HAP-1 (cell line): Measurements from ENCODE around the gene HS6ST2.

ENCODE experiments used
- DNase-seq, 2 experiments: peaks; one replicate each; pipeline ENCODE4 v3.0.0-alpha.2; 2016 to 2020; ENCODE audit warnings: low spot score in 2 of 2
- H3K27me3 ChIP-seq: fragments of 250-450 bp; sonication (Bioruptor Pico); 2 replicates; pipeline ENCODE4 v1.5.1; 2020; ENCODE audit warnings: low read depth, mild to moderate bottlenecking, moderate library complexity
- H3K36me3 ChIP-seq: fragments of 250-450 bp; sonication (Bioruptor Pico); replicated peaks from 2 replicates; pipeline ENCODE4 v1.5.1; 2020; ENCODE audit warnings: mild to moderate bottlenecking
- H3K4me1 ChIP-seq: fragments of 250-450 bp; sonication (Bioruptor Pico); 2 replicates; pipeline ENCODE4 v1.5.1; 2020; ENCODE audit warnings: mild to moderate bottlenecking
- H3K4me3 ChIP-seq: fragments of 250-450 bp; sonication (Bioruptor Pico); 2 replicates; pipeline ENCODE4 v1.5.1; 2020; ENCODE audit warnings: mild to moderate bottlenecking, moderate library complexity
- H3K9me3 ChIP-seq: fragments of 250-450 bp; sonication (Bioruptor Pico); 2 replicates; pipeline ENCODE4 v1.5.1; 2020; ENCODE audit warnings: mild to moderate bottlenecking, moderate library complexity
- in situ Hi-C: fragments of 300-500 bp; cut with MboI; formaldehyde crosslinking; loops from 3 replicates; pipeline ENCODE4 v1.14.3; 2020; ENCODE audit warnings: low sequenced_read_pairs, inconsistent platforms, mixed read lengths

The HS6ST2 gene

DNA sequence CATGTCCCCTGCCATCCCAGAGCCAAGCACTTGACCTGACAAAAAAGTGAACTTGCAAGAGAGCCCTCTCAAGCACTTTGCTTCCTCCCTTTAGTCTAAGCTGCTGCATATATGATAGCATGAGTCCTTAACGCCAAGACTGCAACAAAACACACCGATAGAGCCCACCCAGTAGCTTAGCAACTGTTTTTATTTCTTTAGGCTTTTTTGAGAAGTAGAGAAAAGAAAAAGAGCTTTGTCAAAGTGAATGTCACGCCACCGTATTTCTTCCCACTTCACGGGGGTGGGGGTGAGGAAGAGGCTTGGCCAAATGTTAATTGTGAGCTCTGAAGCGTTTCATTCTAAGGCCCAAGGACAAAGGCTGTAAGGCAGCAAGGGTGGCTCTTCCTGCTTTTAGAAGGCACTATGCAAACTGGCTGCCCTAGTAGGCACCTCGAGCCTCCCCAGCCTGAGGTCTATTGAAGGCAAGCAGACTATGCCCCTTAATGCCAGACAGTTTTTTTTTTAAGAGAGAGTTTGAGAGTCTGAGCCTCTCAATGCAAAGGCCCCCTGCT is 138.6 kb downstream of the HS6ST2 start:
- DNase-seq, result no peak
- Histone ChIP-seq H3K36me3 (no peaks in the 10 kb centered on the region), H3K9me3 (no peaks in the 10 kb centered on the region), H3K4me1 (no peaks in the 10 kb centered on the region), H3K27me3 (no peaks in the 10 kb centered on the region), H3K4me3 (no peak overlapping the region)
- in situ Hi-C loops, result no loop called here

DNA sequence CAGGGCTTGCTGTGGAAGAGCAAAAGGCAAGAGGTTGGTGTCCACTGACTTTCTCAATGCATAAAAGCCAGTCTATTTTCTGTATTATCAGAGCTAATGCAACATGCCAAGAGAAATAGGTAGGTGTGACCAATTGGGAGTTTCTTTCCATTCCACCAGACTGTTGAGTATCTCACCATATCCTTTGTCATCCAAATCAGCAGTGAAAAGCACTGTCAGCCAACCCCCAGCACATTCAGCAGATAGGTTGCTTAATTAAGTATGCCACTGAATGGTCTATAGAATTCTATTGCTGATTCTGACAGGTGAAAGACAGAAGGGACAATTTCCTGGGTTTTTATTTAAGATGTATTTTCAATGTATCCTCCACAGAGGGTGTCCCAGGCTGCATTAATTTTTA is 139.8 kb downstream of the HS6ST2 start:
- Histone ChIP-seq H3K36me3 (no peaks in the 10 kb centered on the region), H3K4me3 (no peak overlapping the region), H3K4me1 (no peaks in the 10 kb centered on the region), H3K27me3 (no peaks in the 10 kb centered on the region), H3K9me3 (no peaks in the 10 kb centered on the region)
- no peak for DNase-seq
- in situ Hi-C loops, result no loop called here

DNA sequence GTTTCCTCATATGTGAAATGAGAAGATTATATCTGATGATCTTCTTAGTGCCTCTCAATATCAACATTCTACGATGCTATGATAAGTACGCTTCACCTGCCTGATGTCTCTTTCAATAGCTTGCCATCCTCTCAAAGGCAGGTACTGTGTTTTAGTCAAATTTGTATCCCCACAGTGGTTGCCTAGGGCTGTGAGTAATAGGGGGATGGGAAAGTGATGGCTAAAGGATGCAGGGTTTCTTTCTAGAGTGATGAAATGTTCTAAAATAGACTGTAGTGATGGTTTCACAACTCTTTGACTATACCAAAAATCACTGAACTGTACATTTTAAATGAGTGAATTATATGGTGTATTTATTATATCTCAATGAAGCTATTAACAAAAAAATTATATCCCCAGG is 142.8 kb downstream of the HS6ST2 start:
- Histone ChIP-seq H3K27me3 (no peaks in the 10 kb centered on the region), H3K4me1 (no peaks in the 10 kb centered on the region), H3K9me3 (no peaks in the 10 kb centered on the region), H3K36me3 (no peaks in the 10 kb centered on the region), H3K4me3 (no peak overlapping the region)
- no peak for DNase-seq
- in situ Hi-C loops, result no loop called here

DNA sequence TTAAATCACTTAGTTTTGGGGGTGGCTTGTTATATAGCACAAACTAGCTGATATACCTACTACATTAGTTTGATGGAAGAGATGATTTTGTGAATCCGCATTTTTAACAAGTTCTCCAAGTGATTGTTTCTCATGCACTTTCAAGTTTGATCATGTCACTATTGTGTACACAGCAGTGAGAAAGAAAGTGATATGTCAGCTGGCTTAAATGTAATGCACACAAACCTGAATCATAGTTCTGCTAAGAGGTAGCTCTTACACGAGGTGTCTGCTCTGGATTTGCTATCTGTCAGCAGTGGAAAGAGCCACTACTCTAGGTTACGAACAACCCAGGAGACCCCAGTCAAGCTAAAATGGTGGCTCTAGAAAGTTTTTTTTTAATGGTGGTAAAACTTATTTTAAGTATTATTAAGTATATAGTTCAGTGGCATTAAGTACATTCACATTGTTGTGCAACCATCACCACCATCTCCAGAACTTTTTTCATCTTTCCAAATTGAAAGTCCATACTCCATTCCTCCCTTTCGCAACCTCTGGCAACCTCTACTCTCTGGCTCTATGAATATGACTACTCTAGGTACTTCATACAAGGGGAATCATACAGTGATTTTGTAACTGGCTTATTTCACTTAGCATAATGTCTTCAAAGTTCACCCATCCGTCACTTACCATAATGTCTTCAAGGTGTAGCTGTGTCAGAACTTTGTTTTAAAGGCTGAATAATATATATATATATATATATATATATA is 147.3 kb downstream of the HS6ST2 start:
- Histone ChIP-seq H3K4me1 (no peaks in the 10 kb centered on the region), H3K4me3 (no peak overlapping the region), H3K36me3 (no peaks in the 10 kb centered on the region), H3K27me3 (no peaks in the 10 kb centered on the region), H3K9me3 (no peaks in the 10 kb centered on the region)
- DNase-seq, result no peak
- in situ Hi-C loops, result no loop called here

DNA sequence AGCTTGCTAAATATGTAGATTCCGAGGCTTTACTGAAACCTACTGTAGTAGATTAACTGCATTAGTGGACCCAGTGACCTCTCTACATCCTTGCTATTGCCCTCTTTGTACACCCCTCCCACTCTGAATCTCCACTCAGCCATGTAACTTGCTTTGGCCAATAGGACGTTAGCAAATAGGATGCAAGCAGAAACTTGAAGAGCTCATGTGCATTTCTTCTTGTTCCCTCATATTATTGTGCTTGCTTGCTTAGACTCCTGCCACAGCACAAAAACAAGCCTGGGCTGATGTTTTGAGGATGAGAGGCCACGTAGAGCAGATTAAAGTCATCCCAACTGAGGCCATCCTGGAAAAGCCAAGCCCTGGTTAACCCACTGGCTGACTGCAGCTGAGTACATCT is 147.9 kb downstream of the HS6ST2 start:
- in situ Hi-C loops, result no loop called here
- no peaks in the 10 kb centered on the region for H3K36me3 ChIP-seq
- no peaks in the 10 kb centered on the region for H3K9me3 ChIP-seq
- H3K27me3 ChIP-seq, result no peaks in the 10 kb centered on the region
- H3K4me1 ChIP-seq, result no peaks in the 10 kb centered on the region
- no peak for DNase-seq
- no peak overlapping the region for H3K4me3 ChIP-seq

DNA sequence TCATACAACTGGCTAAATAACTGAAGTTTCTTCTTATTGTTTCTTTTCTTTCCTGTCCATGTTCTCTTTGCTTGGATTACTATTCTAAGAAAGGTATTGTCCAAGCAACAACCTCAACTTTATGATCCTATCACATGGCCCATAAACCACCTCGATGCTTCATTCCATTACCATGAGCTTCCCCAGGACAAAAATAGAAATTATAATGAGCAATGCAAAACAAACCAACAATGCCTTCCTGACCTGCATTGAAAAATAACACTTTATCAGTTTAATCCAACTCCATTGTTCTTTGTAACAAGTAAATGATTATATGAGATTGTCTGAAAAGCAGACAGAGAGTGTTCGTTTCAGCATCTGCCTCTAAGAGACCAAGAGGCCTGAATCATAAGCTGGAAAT is 148.8 kb downstream of the HS6ST2 start:
- peak in 1 of 2 experiments; percentile 3 for DNase-seq
- in situ Hi-C loops, result no loop called here
- H3K27me3 ChIP-seq, result no peaks in the 10 kb centered on the region
- H3K4me1 ChIP-seq, result no peaks in the 10 kb centered on the region
- H3K36me3 ChIP-seq, result no peaks in the 10 kb centered on the region
- no peak overlapping the region for H3K4me3 ChIP-seq
- H3K9me3 ChIP-seq, result no peaks in the 10 kb centered on the region

DNA sequence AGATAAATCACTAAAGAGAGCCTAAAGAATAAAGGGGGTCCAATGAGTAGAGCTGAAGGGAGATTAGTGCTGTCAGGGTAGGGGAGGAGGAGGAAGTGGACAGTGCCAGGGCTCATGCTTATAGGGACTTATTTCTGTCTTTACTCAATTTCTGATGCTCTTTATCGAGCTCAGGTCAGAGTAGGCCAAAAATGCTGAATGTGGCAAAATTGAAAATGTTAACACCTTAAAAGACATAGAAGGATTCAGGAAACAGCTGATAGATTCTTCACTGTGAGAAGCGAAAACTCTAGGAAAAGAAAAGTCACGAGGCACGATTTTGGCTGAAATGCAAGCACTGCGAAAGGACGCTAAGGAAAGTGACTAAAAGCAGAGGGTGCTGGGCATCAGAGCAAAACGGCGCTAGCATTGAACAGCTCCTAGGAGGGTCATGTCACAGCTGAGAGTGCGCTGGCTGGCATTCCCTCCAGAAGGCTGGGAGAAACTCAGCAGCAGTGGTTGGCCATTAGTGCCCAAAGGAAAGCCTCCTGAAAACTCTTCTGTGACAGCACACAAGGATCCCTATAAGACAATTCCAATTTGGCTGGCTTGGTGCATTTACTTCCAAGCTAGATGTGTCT is 150.9 kb downstream of the HS6ST2 start:
- no peaks in the 10 kb centered on the region for H3K36me3 ChIP-seq
- in situ Hi-C loops, result no loop called here
- no peaks in the 10 kb centered on the region for H3K27me3 ChIP-seq
- H3K4me1 ChIP-seq, result no peaks in the 10 kb centered on the region
- H3K9me3 ChIP-seq, result no peaks in the 10 kb centered on the region
- no peak for DNase-seq
- no peak overlapping the region for H3K4me3 ChIP-seq

DNA sequence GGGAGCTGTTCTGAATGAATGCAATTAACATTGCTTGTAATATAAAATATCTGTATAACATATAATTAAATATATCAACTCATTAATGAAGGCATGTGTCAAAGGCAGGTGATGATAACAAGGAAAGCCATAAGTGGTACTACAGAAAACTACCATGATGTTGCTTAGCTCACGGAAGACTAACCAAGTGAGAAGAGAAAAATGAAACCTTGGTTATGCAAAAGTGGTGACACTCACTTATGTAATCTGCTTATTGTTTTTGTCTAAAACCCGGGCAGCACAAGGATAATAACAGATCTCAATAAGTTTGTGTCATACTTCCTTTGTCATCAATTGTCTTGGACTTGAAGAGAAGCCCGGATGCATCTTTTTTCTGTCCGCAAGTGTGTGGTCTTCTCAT is 156.4 kb downstream of the HS6ST2 start:
- in situ Hi-C loops, result no loop called here
- no peak for DNase-seq

DNA sequence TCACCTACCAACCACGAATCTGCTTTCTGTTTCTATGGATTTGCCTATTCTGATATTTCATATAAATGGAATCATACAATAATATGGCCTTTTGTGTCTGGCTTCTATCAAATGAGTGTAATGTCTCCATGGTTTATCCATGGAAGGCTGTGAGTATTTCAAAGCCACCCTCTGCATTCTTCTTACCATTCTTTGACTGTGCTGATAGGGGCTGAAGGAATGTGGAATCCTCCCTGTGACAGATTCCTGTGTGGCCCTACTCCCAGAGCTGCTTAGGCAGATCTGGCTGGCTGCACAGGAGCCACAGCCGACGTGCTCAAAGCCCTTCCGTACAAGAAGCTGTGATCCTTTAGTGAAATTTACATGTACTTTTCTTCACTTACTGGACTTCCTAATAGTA is 163.2 kb downstream of the HS6ST2 start:
- no peak for DNase-seq
- no peaks in the 10 kb centered on the region for H3K36me3 ChIP-seq
- in situ Hi-C loops, result no loop called here
- H3K4me1 ChIP-seq, result no peaks in the 10 kb centered on the region
- no peaks in the 10 kb centered on the region for H3K27me3 ChIP-seq
- H3K4me3 ChIP-seq, result no peak overlapping the region
- no peaks in the 10 kb centered on the region for H3K9me3 ChIP-seq

More for the DNA sequence above, 156.4 kb downstream of the HS6ST2 start:
- Histone ChIP-seq H3K4me3 (no peak overlapping the region), H3K27me3 (no peaks in the 10 kb centered on the region), H3K4me1 (no peaks in the 10 kb centered on the region), H3K9me3 (no peaks in the 10 kb centered on the region), H3K36me3 (no peaks in the 10 kb centered on the region)

DNA sequence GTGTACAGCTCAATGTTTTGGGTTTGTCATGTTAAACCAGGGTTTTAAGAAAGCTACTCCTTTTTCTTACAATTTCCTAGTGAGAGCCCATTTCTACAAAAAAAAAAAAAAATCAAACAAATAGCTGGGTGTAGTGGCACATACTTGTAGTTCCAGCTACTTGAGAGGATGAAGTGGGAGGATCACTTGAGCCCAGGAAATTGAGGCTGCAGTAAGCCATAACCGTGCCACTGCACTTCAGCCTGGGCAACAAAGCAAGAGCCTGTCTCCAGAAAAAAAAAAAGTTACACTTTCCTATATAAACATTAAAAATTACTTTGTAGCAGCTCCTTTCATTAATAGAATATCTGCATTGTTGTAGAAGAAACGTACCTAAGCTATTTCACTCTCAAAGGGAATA is 166.7 kb downstream of the HS6ST2 start:
- Histone ChIP-seq H3K4me1 (no peaks in the 10 kb centered on the region), H3K4me3 (no peak overlapping the region), H3K27me3 (no peaks in the 10 kb centered on the region), H3K9me3 (no peaks in the 10 kb centered on the region), H3K36me3 (no peaks in the 10 kb centered on the region)
- no peak for DNase-seq
- in situ Hi-C loops, result no loop called here

DNA sequence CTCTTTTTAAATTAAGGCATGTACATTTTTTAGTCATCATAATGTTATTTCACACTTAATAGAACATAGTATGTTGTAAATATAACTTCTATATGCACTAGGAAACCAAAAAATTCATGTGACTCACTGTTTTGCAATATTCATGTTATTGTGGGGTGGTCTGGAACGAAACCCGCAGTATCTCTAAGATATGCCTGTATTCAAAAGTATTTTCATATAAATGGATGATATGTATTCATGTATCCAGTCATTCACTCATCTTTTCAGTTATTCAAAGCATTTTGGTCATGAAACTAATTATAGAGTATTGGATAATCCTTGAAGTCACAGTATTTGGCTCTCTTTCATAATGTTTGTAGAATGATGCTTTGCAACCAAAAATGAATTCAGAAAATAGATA is 168.1 kb downstream of the HS6ST2 start:
- Histone ChIP-seq H3K4me3 (no peak overlapping the region), H3K4me1 (no peaks in the 10 kb centered on the region), H3K9me3 (no peaks in the 10 kb centered on the region), H3K36me3 (no peaks in the 10 kb centered on the region), H3K27me3 (no peaks in the 10 kb centered on the region)
- in situ Hi-C loops, result no loop called here
- no peak for DNase-seq

DNA sequence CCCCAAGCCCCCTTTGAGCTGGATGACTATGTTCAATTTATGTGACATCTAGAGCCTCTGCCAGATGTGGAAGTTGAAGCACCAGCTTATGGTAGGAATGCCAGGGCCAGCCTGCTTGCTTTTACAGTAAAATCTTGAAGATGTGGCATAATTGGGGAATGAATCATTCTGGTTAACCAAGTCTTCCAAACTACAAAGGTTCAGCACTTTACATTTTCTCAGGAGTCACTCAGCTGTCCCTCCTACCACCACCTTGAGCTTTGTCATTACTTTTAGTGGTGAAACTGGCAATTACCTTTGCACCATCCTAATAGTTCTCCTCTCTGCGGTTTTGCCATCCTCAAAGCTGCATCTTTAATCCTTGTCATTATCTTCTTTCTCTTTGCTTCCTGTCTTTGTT is 172.2 kb downstream of the HS6ST2 start:
- H3K36me3 ChIP-seq, result no peaks in the 10 kb centered on the region
- DNase-seq, result no peak

DNA sequence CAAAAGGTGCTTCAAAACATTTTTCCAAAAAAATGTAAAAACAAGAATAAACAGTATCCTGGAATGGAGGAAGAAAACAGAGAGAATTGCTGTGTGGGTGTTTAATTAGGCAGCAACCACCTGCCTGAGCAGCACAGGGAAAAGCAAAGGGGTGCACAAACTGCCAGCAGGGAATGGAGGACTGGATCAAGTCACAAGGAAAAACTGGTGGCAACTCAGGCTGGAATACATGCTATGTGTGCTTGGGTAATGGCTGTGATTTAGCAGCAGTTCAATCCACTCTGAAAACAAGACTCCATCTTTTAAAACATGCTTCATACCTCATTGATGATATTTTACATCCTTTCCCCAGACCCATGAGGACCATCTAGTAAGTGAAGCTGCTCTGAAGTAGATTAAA is 179.5 kb downstream of the HS6ST2 start:
- no peaks in the 10 kb centered on the region for H3K9me3 ChIP-seq
- no peaks in the 10 kb centered on the region for H3K4me1 ChIP-seq
- in situ Hi-C loops, result no loop called here
- no peaks in the 10 kb centered on the region for H3K36me3 ChIP-seq
- no peak overlapping the region for H3K4me3 ChIP-seq
- no peaks in the 10 kb centered on the region for H3K27me3 ChIP-seq
- no peak for DNase-seq

More for the DNA sequence above, 172.2 kb downstream of the HS6ST2 start:
- Histone ChIP-seq H3K27me3 (no peaks in the 10 kb centered on the region), H3K4me1 (no peaks in the 10 kb centered on the region), H3K9me3 (no peaks in the 10 kb centered on the region), H3K4me3 (no peak overlapping the region)
- in situ Hi-C loops, result no loop called here

DNA sequence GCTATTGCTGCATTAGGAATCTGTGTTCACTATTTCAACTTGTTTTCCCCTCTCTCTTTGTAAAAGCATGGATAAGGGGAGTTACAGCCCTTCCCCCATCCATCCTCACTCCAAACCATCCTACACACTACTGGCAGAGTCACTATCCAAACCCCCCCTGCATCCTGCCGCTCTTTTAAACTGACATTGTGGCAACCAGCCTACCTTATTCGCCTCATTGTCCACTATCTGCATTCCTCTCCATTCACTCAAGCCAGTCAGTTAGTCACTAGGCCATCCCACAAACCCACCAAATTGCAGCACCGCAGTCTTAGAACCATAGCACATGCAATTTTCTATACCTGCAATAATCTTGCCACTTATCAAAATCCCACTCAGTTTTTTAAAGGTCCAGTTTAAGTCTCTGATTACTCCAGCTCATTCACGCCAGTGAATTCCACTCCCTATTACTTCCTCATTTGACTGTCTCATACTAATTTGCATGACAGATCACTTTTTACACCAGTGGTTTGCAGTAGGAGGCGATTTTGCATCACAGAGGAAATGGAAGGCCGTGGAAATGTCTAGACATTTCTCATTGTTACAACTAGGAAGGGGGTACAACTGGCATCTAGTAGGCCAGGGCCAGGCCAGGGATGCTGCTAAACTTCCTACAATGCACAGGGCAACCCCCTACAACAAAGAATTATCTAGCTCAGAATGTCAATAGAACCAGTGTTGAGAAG is 181.8 kb downstream of the HS6ST2 start:
- H3K4me3 ChIP-seq, result no peak overlapping the region
- peak; percentile 8 to 12 for DNase-seq
- in situ Hi-C loops, result no loop called here
- no peaks in the 10 kb centered on the region for H3K9me3 ChIP-seq
- no peaks in the 10 kb centered on the region for H3K27me3 ChIP-seq
- H3K36me3 ChIP-seq, result no peaks in the 10 kb centered on the region
- H3K4me1 ChIP-seq, result no peaks in the 10 kb centered on the region
